K562 (cell line): ENCODE results near the gene ZNF768. TPM values are rescaled to one million over a fixed set of nuclear protein-coding genes. Genes with fewer than 3 reads are reported as not detected.

Experiments
- ATAC-seq: fragments of 200-7000 bp; cut with Tn5 transposase; 3 replicates; pipeline ENCODE4 v1.9.1; 2020; ENCODE audit warnings: moderate library complexity
- BruUV-seq: library from RNA; stranded (reverse); fragments of 400-500 nt; replicated peaks from 2 replicates; lab custom pipeline; 2021; lab: Mats Ljungman, UMichigan
- CTCF ChIA-PET: fragments of 300-600 bp; formaldehyde crosslinking; extraction: SDS; loops from one replicate; lab custom pipeline; 2021; ENCODE audit warnings: low intra/inter-chr PET ratio; lab: Yijun Ruan, JAX
- POLR2A ChIA-PET: fragments of 300-600, 350-650 bp; sonication (Branson Sonifier 250); formaldehyde crosslinking; extraction: SDS; loops from one replicate; lab custom pipeline; 2021; ENCODE audit warnings: antibody characterized with exemption, inconsistent platforms; lab: Yijun Ruan, JAX
- DNase-seq, 4 experiments: peaks; one replicate each; pipeline versions ENCODE4 v3.0.0 to v3.0.0-alpha.2; 2011 to 2018; ENCODE audit warnings: low spot score in 3 of 4, mixed read lengths in 3 of 4; ENCODE audit errors: extremely low read depth in 1 of 4
- FAIRE-seq: peaks from 2 replicates; lab custom pipeline; 2011; peaks lifted over from hg19 to GRCh38; lab: Jason Lieb, UNC
- H2AFZ ChIP-seq: 2 replicates; pipeline ENCODE4 v1.6.0; 2011; ENCODE audit warnings: low read depth, low read length, control low read depth, inconsistent platforms
- H3K27ac ChIP-seq: fragments of 200-600 bp; 3 replicates; pipeline ENCODE4 v1.8.0; 2011; ENCODE audit warnings: low read depth, mild to moderate bottlenecking, control low read depth, inconsistent platforms, low read length, moderate library complexity, mixed read lengths; ENCODE audit errors: extremely low read depth
- H3K27me3 ChIP-seq, 2 experiments: fragments of 300-600 bp in 1 of 2; 2 replicates in 1 of 2; 3 replicates in 1 of 2; pipeline versions ENCODE4 v1.6.0 to v1.8.0; 2011; ENCODE audit warnings: inconsistent platforms in 2 of 2, low read length in 2 of 2, mild to moderate bottlenecking in 1 of 2, mixed read lengths in 1 of 2, moderate library complexity in 1 of 2; ENCODE audit not compliant: control insufficient read depth in 2 of 2, insufficient read depth in 2 of 2
- H3K36me3 ChIP-seq: fragments of 300-600 bp; 3 replicates; pipeline ENCODE4 v1.8.0; 2011; ENCODE audit warnings: mild to moderate bottlenecking, low read length, inconsistent platforms; ENCODE audit not compliant: control insufficient read depth, insufficient read depth
- H3K4me1 ChIP-seq, 2 experiments: fragments of 200-600 bp in 1 of 2; replicated peaks in 1 of 2; 2 replicates in 1 of 2; 3 replicates in 1 of 2; pipeline versions ENCODE4 v1.5.1 to v1.8.0; 2011; ENCODE audit warnings: inconsistent platforms in 2 of 2, low read length in 2 of 2, mild to moderate bottlenecking in 1 of 2, mixed read lengths in 1 of 2, moderate library complexity in 1 of 2; ENCODE audit not compliant: control insufficient read depth in 2 of 2, insufficient read depth in 2 of 2
- H3K4me2 ChIP-seq: 2 replicates; pipeline ENCODE4 v1.6.1; 2011; ENCODE audit warnings: low read length, control low read depth, inconsistent platforms, mixed read lengths; ENCODE audit not compliant: insufficient read depth
- H3K4me3 ChIP-seq: fragments of 200-600 bp; sonication (generic), shearing (Covaris generic); 2 replicates; pipeline ENCODE4 v1.5.1; 2016; ENCODE audit warnings: control low read depth, inconsistent platforms
- H3K79me2 ChIP-seq: fragments of 200-600 bp; 3 replicates; pipeline ENCODE4 v1.8.0; 2011; ENCODE audit warnings: low read length, inconsistent platforms; ENCODE audit not compliant: control insufficient read depth, insufficient read depth
- H3K9ac ChIP-seq, 2 experiments: 2 replicates each; pipeline versions ENCODE4 v1.6.0 to v1.6.1; 2011; ENCODE audit warnings: low read depth in 2 of 2, low read length in 2 of 2, control low read depth in 1 of 2, inconsistent platforms in 1 of 2, mild to moderate bottlenecking in 1 of 2, mixed read lengths in 1 of 2; ENCODE audit not compliant: insufficient read depth in 1 of 2
- H3K9me1 ChIP-seq: one replicate; pipeline ENCODE4 v1.6.0; 2011; ENCODE audit warnings: inconsistent platforms, mild to moderate bottlenecking, low read length, moderate library complexity; ENCODE audit not compliant: control insufficient read depth, insufficient read depth
- H3K9me3 ChIP-seq: replicated peaks from 2 replicates; pipeline ENCODE4 v1.5.1; 2011; ENCODE audit warnings: low read depth, low read length, inconsistent platforms; ENCODE audit not compliant: control insufficient read depth, insufficient read depth
- H4K20me1 ChIP-seq: replicated peaks from 2 replicates; pipeline ENCODE4 v1.6.1; 2011; ENCODE audit warnings: low read length, inconsistent platforms, mixed read lengths; ENCODE audit not compliant: control insufficient read depth, insufficient read depth
- MAX ChIP-seq: sonication (generic); formaldehyde crosslinking; IDR thresholded peaks from 2 replicates; pipeline ENCODE4 v1.9.0; 2022; ENCODE audit warnings: mild to moderate bottlenecking, missing genetic modification reagents
- MYNN ChIP-seq, 2 experiments: sonication (generic); formaldehyde crosslinking in 1 of 2; IDR thresholded peaks; 2 replicates each; pipeline versions ENCODE4 v1.5.0 to v1.6.1; 2016 to 2020; ENCODE audit warnings: antibody characterized with exemption in 1 of 2, missing genetic modification reagents in 1 of 2
- NR0B1 ChIP-seq: fragments of 450-650 bp; IDR thresholded peaks from one replicate; pipeline ENCODE4 v1.6.1; 2018; ENCODE audit warnings: mild to moderate bottlenecking, moderate library complexity; ENCODE audit not compliant: partially characterized antibody
- RAD21 ChIP-seq, 2 experiments: fragments of 250-450 bp in 1 of 2; fragments of 450-650 bp in 1 of 2; sonication (Bioruptor Pico) in 1 of 2; formaldehyde crosslinking in 1 of 2; IDR thresholded peaks in 1 of 2; conservative IDR thresholded peaks in 1 of 2; 2 replicates each; pipeline versions ENCODE4 v1.4.0 to v1.8.0; 2020 to 2022; ENCODE audit warnings: mild to moderate bottlenecking in 2 of 2, moderate library complexity in 1 of 2
- RERE ChIP-seq: sonication (generic); formaldehyde crosslinking; IDR thresholded peaks from 2 replicates; pipeline ENCODE4 v1.8.0; 2023; ENCODE audit warnings: missing genetic modification reagents, mild to moderate bottlenecking, borderline replicate concordance
- SLC30A9 ChIP-seq: fragments of 250-450 bp; sonication (Bioruptor Pico); IDR thresholded peaks from 2 replicates; pipeline ENCODE4 v1.8.0; 2022; ENCODE audit warnings: mild to moderate bottlenecking, moderate library complexity
- SMAD4 ChIP-seq: fragments of 250-450 bp; sonication (Bioruptor Pico); conservative IDR thresholded peaks from 2 replicates; pipeline ENCODE4 v1.8.0; 2021; ENCODE audit warnings: inconsistent platforms, mild to moderate bottlenecking, moderate library complexity
- USF2 ChIP-seq: sonication (generic); formaldehyde crosslinking; IDR thresholded peaks from 2 replicates; pipeline ENCODE4 v1.5.0; 2020; ENCODE audit warnings: missing genetic modification reagents
- WGBS: fragments of 100-300 bp; shearing (Covaris generic); methylation state at CpG from one replicate; pipeline ENCODE4 v1.1.6; 2016; ENCODE audit warnings: low coverage, mixed read lengths; ENCODE audit not compliant: insufficient coverage; ENCODE audit errors: missing lambda C conversion rate; 5-methylcytosine and 5-hydroxymethylcytosine counted together
- in situ Hi-C: fragments of 300-500 bp; cut with MboI; formaldehyde crosslinking; loops from 4 replicates; pipeline ENCODE4 v1.15.0; 2018; ENCODE audit warnings: inconsistent platforms, mixed read lengths
- intact Hi-C: fragments of 100-400 bp; cut with micrococcal nuclease; formaldehyde crosslinking; loops from 2 replicates; pipeline ENCODE4 v1.14.2; 2022
- polyA plus RNA-seq, 8 experiments: library from polyadenylated mRNA; depleted of rRNA in 4 of 8; stranded (reverse) in 5 of 8; unstranded in 3 of 8; fragments of >200 nt; fragmentation: Nextera tagmentation in 2 of 8; fragmentation: Illumina TruSeq in 1 of 8; extraction: Ambion mirVana in 2 of 8; extraction: Trizol in 1 of 8; gene quantifications; 2 replicates each; pipeline versions ENCODE4 v1.2.1 to v1.2.3, GENCODE V29; 2011 to 2014; ENCODE audit warnings: inconsistent platforms in 1 of 8, missing spikeins in 1 of 8
- total RNA-seq, 7 experiments: library from RNA; depleted of rRNA in 6 of 7; stranded (reverse); fragments of >200 nt in 6 of 7; fragmentation: Illumina TruSeq in 2 of 7; extraction: Trizol in 2 of 7; gene quantifications; 2 replicates each; pipeline versions ENCODE4 v1.2.1 to v1.2.3, GENCODE V29; 2011 to 2021; ENCODE audit warnings: low replicate concordance in 1 of 7

Gene ZNF768
- total and polyA plus RNA-seq, 9 of the 15 experiments (the other 6 are each of a cell fraction or from before 2014, with no cell fraction given): 0.13 to 50.7 (median 26.9) TPM

GRCh38 chr16:30494709-30495108 lies 31.7 kb downstream of the ZNF768 start (continued):
- 0 out of 2 replicates have a peak, but pooled peaks have one; percentile 56 for TF ChIP-seq MYNN (IDR thresholded peaks at IDR 0.05)
- no peak for TF ChIP-seq MYNN (CRISPR knock-in tag; IDR thresholded peaks at IDR 0.05)
- TF ChIP-seq SLC30A9 (CRISPR knock-in tag): no peak
- TF ChIP-seq NR0B1: no peak
- TF ChIP-seq SMAD4 (CRISPR knock-in tag): no peak
- TF ChIP-seq RAD21 (CRISPR knock-in tag; conservative IDR thresholded peaks at IDR 0.05 in 1 of 2, IDR thresholded peaks at IDR 0.05 in 1 of 2): no peak
- peak; percentile 58; the same call in 1 of the 2 replicates for TF ChIP-seq USF2 (CRISPR knock-in tag)
- TF ChIP-seq, all 486 proteins: peak for 5

GRCh38 chr16:30493941-30494488 lies 32.4 kb downstream of the ZNF768 start:
- no peak overlapping the region for H3K4me2 ChIP-seq
- no peak for TF ChIP-seq RERE
- peak; percentile 11; the same call in 1 of the 2 replicates for TF ChIP-seq MAX (CRISPR knock-in tag)
- H2AFZ ChIP-seq: peak overlapping the region; percentile 43; the same call in 1 of the 2 replicates
- 65% methylated on average over 11 of the region's 11 CpGs for WGBS
- no TSS peak for BruUV-seq
- no peaks in the 10 kb centered on the region for H3K9me1 ChIP-seq
- intact Hi-C loops (loop anchor here (5.0 kb wide), 2 partner anchors 33 to 103 kb away; partner anchors contain the start of gene ZNF768), in situ Hi-C loops (no loop called here)
- no peaks in the 10 kb centered on the region for H3K36me3 ChIP-seq
- no peaks in the 10 kb centered on the region for H3K9me3 ChIP-seq
- DNase-seq (peak in 1 of 4 experiments; percentile 7), ATAC-seq (no peak), FAIRE-seq (no peak)
- no peak overlapping the region for H3K4me3 ChIP-seq
- peak overlapping the region in 1 of 2 experiments; percentile 48; a peak in 1 of 4 replicates for H3K9ac ChIP-seq
- no peak overlapping the region for H3K27ac ChIP-seq
- CTCF ChIA-PET: no interaction called here
- POLR2A ChIA-PET: interaction anchor here (1.3 to 1.8 kb wide), 2 partner anchors 11 to 30 kb away, joined by 3 to 7 read pairs; no protein-coding TSS in a partner anchor
- H4K20me1 ChIP-seq: no peaks in the 10 kb centered on the region
- no peaks in the 10 kb centered on the region for H3K27me3 ChIP-seq
- H3K4me1 ChIP-seq: peaks cover 10 to 27% of the 10 kb centered on the region in 2 experiments; a peak in 4 of 5 replicates
- no peaks in the 10 kb centered on the region for H3K79me2 ChIP-seq
